Progenitor cell of endocrine pancreas (in vitro differentiated cells): ENCODE data around the gene FGD4. TPM values are rescaled to one million over a fixed set of nuclear protein-coding genes. Genes with fewer than 3 reads are reported as not detected.

ENCODE experiments used
- DNase-seq: peaks from one replicate; pipeline ENCODE4 v3.0.0; 2021; ENCODE audit warnings: low spot score; ENCODE audit not compliant: unreplicated experiment
- H3K27ac Mint-ChIP-seq: 2 replicates; pipeline ENCODE4 v1.8.0; 2021; ENCODE audit warnings: mild to moderate bottlenecking, moderate library complexity, mixed read lengths
- H3K27me3 Mint-ChIP-seq: 2 replicates; pipeline ENCODE4 v1.8.0; 2021; ENCODE audit warnings: mixed read lengths
- H3K36me3 Mint-ChIP-seq: 2 replicates; pipeline ENCODE4 v1.8.0; 2022; ENCODE audit warnings: mixed read lengths; ENCODE audit not compliant: insufficient read depth
- H3K4me1 Mint-ChIP-seq: 2 replicates; pipeline ENCODE4 v1.8.0; 2021; ENCODE audit warnings: low read depth, mixed read lengths
- H3K4me3 Mint-ChIP-seq: 2 replicates; pipeline ENCODE4 v1.8.0; 2021; ENCODE audit warnings: low read depth, mild to moderate bottlenecking, moderate library complexity, mixed read lengths
- H3K9me3 Mint-ChIP-seq: 2 replicates; pipeline ENCODE4 v1.8.0; 2021; ENCODE audit warnings: low read depth, mixed read lengths
- CTCF ChIP-seq: fragments of 200-600 bp; sonication (generic); IDR thresholded peaks from one replicate; pipeline ENCODE4 v1.5.0; 2021; ENCODE audit warnings: antibody characterized with exemption, mild to moderate bottlenecking; ENCODE audit not compliant: unreplicated experiment
- total RNA-seq: library from RNA; stranded (reverse); gene quantifications from 2 replicates; pipeline ENCODE4 v1.2.1, GENCODE V29; 2021

FGD4 gene
- total RNA-seq, 1 donor from 2014 or later, result 83.8 TPM

- no peak overlapping the region for H3K27ac Mint-ChIP-seq
- no peak for DNase-seq
- H3K9me3 Mint-ChIP-seq, result no peaks in the 10 kb centered on the region
- TF ChIP-seq CTCF, result no peak
- H3K27me3 Mint-ChIP-seq, result no peaks in the 10 kb centered on the region
- H3K4me1 Mint-ChIP-seq, result peaks cover 4% of the 10 kb centered on the region
- H3K4me3 Mint-ChIP-seq, result no peak overlapping the region
- peaks cover 35% of the 10 kb centered on the region for H3K36me3 Mint-ChIP-seq
These were observed 216.1 kb downstream of the FGD4 start for GRCh38 chr12:32615441-32615840.

GRCh38 chr12:32617534-32617933 lies 218.2 kb downstream of the FGD4 start:
- no peaks in the 10 kb centered on the region for H3K9me3 Mint-ChIP-seq
- peaks cover 43% of the 10 kb centered on the region for H3K36me3 Mint-ChIP-seq
- H3K27ac Mint-ChIP-seq, result peak overlapping the region; percentile 4
- no peak overlapping the region for H3K4me3 Mint-ChIP-seq
- peaks cover 4% of the 10 kb centered on the region for H3K4me1 Mint-ChIP-seq
- DNase-seq, result no peak
- no peaks in the 10 kb centered on the region for H3K27me3 Mint-ChIP-seq
- no peak for TF ChIP-seq CTCF

- Mint-ChIP-seq H3K27me3 (no peaks in the 10 kb centered on the region), H3K4me3 (no peak overlapping the region), H3K27ac (peak overlapping the region; percentile 4), H3K4me1 (peaks cover 4% of the 10 kb centered on the region), H3K9me3 (no peaks in the 10 kb centered on the region), H3K36me3 (peaks cover 40% of the 10 kb centered on the region)
- no peak for TF ChIP-seq CTCF
- DNase-seq, result no peak
These were observed 218.8 kb downstream of the FGD4 start for GRCh38 chr12:32618115-32618514.

GRCh38 chr12:32627976-32628375 lies 228.6 kb downstream of the FGD4 start:
- TF ChIP-seq CTCF, result no peak
- no peaks in the 10 kb centered on the region for H3K4me1 Mint-ChIP-seq
- H3K9me3 Mint-ChIP-seq, result no peaks in the 10 kb centered on the region
- DNase-seq, result no peak
- H3K36me3 Mint-ChIP-seq, result peaks cover 20% of the 10 kb centered on the region
- no peak overlapping the region for H3K27ac Mint-ChIP-seq
- H3K4me3 Mint-ChIP-seq, result no peak overlapping the region
- no peaks in the 10 kb centered on the region for H3K27me3 Mint-ChIP-seq

GRCh38 chr12:32641287-32641901 lies 242.0 kb downstream of the FGD4 start:
- Mint-ChIP-seq H3K27ac (peak overlapping the region; percentile 14), H3K36me3 (peaks cover 56% of the 10 kb centered on the region), H3K4me1 (peaks cover 17% of the 10 kb centered on the region), H3K27me3 (no peaks in the 10 kb centered on the region), H3K4me3 (no peak overlapping the region), H3K9me3 (peaks cover 3% of the 10 kb centered on the region)
- TF ChIP-seq CTCF, result no peak
- DNase-seq, result no peak
